ENCODE results near the gene MGAT3. TPM values are rescaled to one million over a fixed set of nuclear protein-coding genes. Genes with fewer than 3 reads are reported as not detected.

MGAT3 gene
- total RNA-seq, 2 experiments from 2014 or later, result 16.3 to 44.3 TPM

DNA sequence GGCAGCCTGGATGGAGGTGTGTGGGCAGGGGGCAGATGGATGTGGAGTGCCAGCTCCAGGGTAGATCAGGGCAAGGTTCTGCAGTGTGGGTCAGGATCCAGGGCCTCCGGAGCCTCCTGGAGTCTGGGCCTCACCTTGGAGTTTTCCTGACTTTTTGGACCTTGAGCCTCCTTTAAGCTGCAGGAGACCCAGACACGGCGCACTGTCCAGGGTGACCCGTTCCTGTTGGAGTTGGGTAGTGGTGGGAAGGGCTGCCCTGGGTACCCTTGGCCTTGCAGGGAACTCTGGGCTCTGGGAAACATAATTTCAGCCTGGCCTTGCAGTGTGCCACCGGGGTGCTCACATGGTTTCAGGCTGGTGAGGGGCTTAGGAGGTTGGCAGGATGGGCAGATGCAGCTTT lies 17.0 kb downstream of the MGAT3 start:
- Histone ChIP-seq H3K4me3 (ENCODE audit: low read depth, low read length, poor library complexity, severe bottlenecking) (no peak overlapping the region), H3K9me2 (ENCODE audit: insufficient read depth, low read length) (no peaks in the 10 kb centered on the region), H2AFZ (ENCODE audit: low read length) (no peak overlapping the region), H3K9me3 (ENCODE audit: low read length) (no peaks in the 10 kb centered on the region), H3K27ac (ENCODE audit: low read depth, low read length, poor library complexity, severe bottlenecking) (no peak overlapping the region), H3K4me1 (ENCODE audit: insufficient read depth, low read length, poor library complexity, severe bottlenecking) (peaks cover 59% of the 10 kb centered on the region), H4K20me1 (ENCODE audit: insufficient read depth, low read length) (peaks cover 6% of the 10 kb centered on the region; the same call in 1 of the 2 replicates), H3K4me2 (ENCODE audit: low read length) (no peak overlapping the region), H3K36me3 (ENCODE audit: insufficient read depth, low read length) (peaks cover 40% of the 10 kb centered on the region), H3K79me2 (ENCODE audit: insufficient read depth, low read depth, low read length) (peaks cover 15% of the 10 kb centered on the region; the same call in 1 of the 2 replicates)
- DNase-seq (ENCODE audit: low spot score), result no peak
- TF ChIP-seq, protein P1, sequence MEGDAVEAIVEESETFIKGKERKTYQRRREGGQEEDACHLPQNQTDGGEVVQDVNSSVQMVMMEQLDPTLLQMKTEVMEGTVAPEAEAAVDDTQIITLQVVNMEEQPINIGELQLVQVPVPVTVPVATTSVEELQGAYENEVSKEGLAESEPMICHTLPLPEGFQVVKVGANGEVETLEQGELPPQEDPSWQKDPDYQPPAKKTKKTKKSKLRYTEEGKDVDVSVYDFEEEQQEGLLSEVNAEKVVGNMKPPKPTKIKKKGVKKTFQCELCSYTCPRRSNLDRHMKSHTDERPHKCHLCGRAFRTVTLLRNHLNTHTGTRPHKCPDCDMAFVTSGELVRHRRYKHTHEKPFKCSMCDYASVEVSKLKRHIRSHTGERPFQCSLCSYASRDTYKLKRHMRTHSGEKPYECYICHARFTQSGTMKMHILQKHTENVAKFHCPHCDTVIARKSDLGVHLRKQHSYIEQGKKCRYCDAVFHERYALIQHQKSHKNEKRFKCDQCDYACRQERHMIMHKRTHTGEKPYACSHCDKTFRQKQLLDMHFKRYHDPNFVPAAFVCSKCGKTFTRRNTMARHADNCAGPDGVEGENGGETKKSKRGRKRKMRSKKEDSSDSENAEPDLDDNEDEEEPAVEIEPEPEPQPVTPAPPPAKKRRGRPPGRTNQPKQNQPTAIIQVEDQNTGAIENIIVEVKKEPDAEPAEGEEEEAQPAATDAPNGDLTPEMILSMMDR (conservative IDR thresholded peaks at IDR 0.05; ENCODE audit: low read length), result no peak
- TF ChIP-seq EZH2phosphoT487 (IDR thresholded peaks at IDR 0.05; ENCODE audit: borderline replicate concordance, low read depth, low read length), result no peak
- intact Hi-C loops (cut with micrococcal nuclease; ENCODE audit: unreplicated experiment), result loop anchor here (5.0 kb wide), 1 partner anchor 77 kb away; the partner anchor contains the start of gene TAB1
- no TSS peak for BruUV-seq (replicated peaks)
- ChIA-PET CTCF (ENCODE audit: unreplicated experiment) (no interaction called here), POLR2A (interaction anchor here (0.6 kb wide), 1 partner anchor 127 kb away, joined by 5 read pairs; no protein-coding TSS in a partner anchor)

DNA sequence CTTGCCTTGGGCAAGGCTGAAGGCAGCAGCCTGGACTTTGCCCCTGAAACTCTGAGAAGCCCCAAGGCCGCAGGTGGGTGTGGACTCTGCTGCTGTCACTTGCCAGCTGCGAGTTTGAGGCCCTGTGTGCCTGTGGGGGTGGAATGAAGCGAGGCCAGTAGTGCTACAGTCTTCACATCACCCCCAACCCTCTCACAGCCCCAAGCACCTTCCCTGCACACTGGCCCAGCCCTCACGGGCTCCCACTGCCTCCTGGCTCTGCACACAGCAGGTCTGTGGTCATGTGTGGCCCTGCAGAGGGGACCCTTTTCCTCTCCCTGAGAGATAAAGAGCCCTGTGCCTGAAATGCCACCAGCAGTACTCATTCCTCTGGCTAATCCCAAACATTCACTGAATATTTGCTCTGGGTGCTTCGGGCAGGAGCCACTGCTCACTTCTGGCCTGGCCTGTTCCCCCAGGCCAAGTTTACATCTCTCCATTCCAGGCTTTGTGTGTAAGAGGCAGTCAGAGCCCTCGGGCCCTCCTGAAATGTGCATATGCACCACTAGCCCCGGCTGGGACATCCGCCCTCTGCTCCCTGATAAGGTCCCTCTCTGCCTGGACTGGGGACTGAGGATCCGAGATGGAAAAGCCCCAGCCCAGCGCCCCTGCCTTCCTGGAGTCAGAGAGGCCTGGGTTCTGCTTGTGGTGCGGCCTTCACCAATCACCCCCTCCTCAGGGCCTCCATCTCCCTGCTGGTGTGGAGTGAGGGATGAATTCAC lies 17.7 kb downstream of the MGAT3 start:
- peaks cover 53% of the 10 kb centered on the region for H3K4me1 ChIP-seq (ENCODE audit: insufficient read depth, low read length, poor library complexity, severe bottlenecking)
- intact Hi-C loops (cut with micrococcal nuclease; ENCODE audit: unreplicated experiment), result loop anchor here (5.0 kb wide), 1 partner anchor 77 kb away; the partner anchor contains the start of gene TAB1
- H3K9me3 ChIP-seq (ENCODE audit: low read length), result no peaks in the 10 kb centered on the region
- H3K9me2 ChIP-seq (ENCODE audit: insufficient read depth, low read length), result no peaks in the 10 kb centered on the region
- no peak overlapping the region for H2AFZ ChIP-seq (ENCODE audit: low read length)
- peaks cover 43% of the 10 kb centered on the region for H3K36me3 ChIP-seq (ENCODE audit: insufficient read depth, low read length)
- no peak for TF ChIP-seq EZH2phosphoT487 (IDR thresholded peaks at IDR 0.05; ENCODE audit: borderline replicate concordance, low read depth, low read length)
- TF ChIP-seq, protein P1 (conservative IDR thresholded peaks at IDR 0.05; ENCODE audit: low read length), result no peak
- no peak overlapping the region for H3K27ac ChIP-seq (ENCODE audit: low read depth, low read length, poor library complexity, severe bottlenecking)
- no peak overlapping the region for H3K4me3 ChIP-seq (ENCODE audit: low read depth, low read length, poor library complexity, severe bottlenecking)
- H3K79me2 ChIP-seq (ENCODE audit: insufficient read depth, low read depth, low read length), result peaks cover 14% of the 10 kb centered on the region; the same call in 1 of the 2 replicates
- POLR2A ChIA-PET, result interaction anchor here (0.6 kb wide), 2 partner anchors 127 to 581 kb away, joined by 4 to 5 read pairs; no protein-coding TSS in a partner anchor
- CTCF ChIA-PET (ENCODE audit: unreplicated experiment), result interaction anchor here (0.7 kb wide), 1 partner anchor 27 kb away, joined by 6 read pairs; no protein-coding TSS in a partner anchor
- H3K4me2 ChIP-seq (ENCODE audit: low read length), result no peak overlapping the region
- BruUV-seq (replicated peaks), result no TSS peak
- peaks cover 6% of the 10 kb centered on the region; the same call in 1 of the 2 replicates for H4K20me1 ChIP-seq (ENCODE audit: insufficient read depth, low read length)
- no peak for DNase-seq (ENCODE audit: low spot score)

All from OCI-LY7 (cell line).